Natural killer cell treated with Interleukin-12 subunit alpha and Interleukin-12 subunit beta and Interleukin-15 and Interleukin-18, amount 100 ng/mL, for 72 hours (primary cell): ENCODE data around the gene ITGB4. TPM values are rescaled to one million over a fixed set of nuclear protein-coding genes. Genes with fewer than 3 reads are reported as not detected.

Source experiments
- ATAC-seq, 2 donors: fragments of 150-1000 bp; cut with Tn5 transposase in 1 of 2; sonication (Bioruptor Pico), chemical (Tn5 transposase) in 1 of 2; 2 replicates each; pipeline ENCODE4 v1.10.0; 2021
- DNase-seq: peaks from one replicate; pipeline ENCODE4 v3.0.0; 2022; ENCODE audit warnings: low spot score
- H3K27ac Mint-ChIP-seq, 2 donors: 1 replicate in 1 of 2; 2 replicates in 1 of 2; pipeline ENCODE4 v1.8.0; 2022; ENCODE audit warnings: mixed read lengths in 2 of 2, mild to moderate bottlenecking in 1 of 2, moderate library complexity in 1 of 2
- H3K27me3 Mint-ChIP-seq, 2 donors: 1 replicate in 1 of 2; 2 replicates in 1 of 2; pipeline ENCODE4 v1.8.0; 2022; ENCODE audit warnings: mixed read lengths in 2 of 2
- H3K36me3 Mint-ChIP-seq: one replicate; pipeline ENCODE4 v1.8.0; 2022; ENCODE audit warnings: mixed read lengths
- H3K4me1 Mint-ChIP-seq, 2 donors: 1 replicate in 1 of 2; 2 replicates in 1 of 2; pipeline ENCODE4 v1.8.0; 2022; ENCODE audit warnings: low read depth in 2 of 2, mixed read lengths in 2 of 2, mild to moderate bottlenecking in 1 of 2
- H3K4me3 Mint-ChIP-seq: one replicate; pipeline ENCODE4 v1.8.0; 2022; ENCODE audit warnings: mixed read lengths
- H3K9me3 Mint-ChIP-seq: 2 replicates; pipeline ENCODE4 v1.8.0; 2022; ENCODE audit warnings: mixed read lengths
- total RNA-seq, 2 donors: library from RNA; stranded (reverse); gene quantifications; one replicate each; pipeline ENCODE4 v1.2.3, GENCODE V29; 2022

ITGB4 gene
- total RNA-seq, 2 donors from 2014 or later, result 0.90 TPM; not detected in 1

DNA sequence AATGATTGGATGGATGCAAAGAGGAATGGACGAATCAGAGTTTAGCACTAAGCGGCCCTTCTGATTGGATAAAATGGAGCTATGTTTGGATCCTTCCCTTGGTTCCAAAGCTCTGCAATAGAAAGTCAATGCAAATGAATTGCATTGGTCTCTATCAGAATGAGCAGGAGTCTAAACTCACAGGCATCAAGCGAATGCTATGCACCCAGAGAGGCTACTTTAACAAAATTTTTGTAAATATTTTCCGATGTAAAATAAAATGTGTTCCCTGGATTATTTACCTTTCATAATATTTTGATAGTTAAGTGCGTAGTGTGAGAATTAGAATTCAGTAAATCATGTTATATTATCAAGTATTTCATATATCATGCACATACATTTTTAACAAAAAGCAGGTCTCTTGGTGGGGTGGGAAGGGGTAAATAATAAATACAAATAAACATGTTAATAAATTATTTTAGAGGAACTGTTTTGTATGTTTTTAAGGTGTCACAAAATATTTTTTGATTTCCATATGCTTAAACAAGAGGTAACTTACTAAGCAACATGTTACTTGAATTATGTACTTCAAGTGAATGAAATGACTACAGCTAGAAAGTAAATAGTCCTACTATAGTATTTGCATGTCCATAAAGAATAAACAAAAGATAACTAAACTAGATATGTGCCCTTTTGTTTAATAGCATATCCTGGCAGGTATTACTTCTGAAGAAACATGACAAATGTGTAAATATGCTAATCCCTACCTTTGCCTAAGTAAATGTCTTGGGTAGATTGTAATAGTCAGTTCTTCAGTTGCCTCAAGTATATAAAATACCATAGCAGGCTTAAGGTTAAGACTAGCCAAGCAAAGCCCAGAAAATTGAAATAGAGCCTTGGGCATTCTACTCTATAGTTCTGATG is 59.0 kb downstream of the ITGB4 start:
- Mint-ChIP-seq H3K4me1 (peaks cover 53 to 59% of the 10 kb centered on the region in 2 donors), H3K27me3 (no peaks in the 10 kb centered on the region), H3K9me3 (no peaks in the 10 kb centered on the region), H3K4me3 (peak overlapping the region; percentile 94), H3K36me3 (peaks cover 31% of the 10 kb centered on the region), H3K27ac (peak overlapping the region; percentile 94 to 95)
- DNase-seq (no peak), ATAC-seq (no peak)

DNA sequence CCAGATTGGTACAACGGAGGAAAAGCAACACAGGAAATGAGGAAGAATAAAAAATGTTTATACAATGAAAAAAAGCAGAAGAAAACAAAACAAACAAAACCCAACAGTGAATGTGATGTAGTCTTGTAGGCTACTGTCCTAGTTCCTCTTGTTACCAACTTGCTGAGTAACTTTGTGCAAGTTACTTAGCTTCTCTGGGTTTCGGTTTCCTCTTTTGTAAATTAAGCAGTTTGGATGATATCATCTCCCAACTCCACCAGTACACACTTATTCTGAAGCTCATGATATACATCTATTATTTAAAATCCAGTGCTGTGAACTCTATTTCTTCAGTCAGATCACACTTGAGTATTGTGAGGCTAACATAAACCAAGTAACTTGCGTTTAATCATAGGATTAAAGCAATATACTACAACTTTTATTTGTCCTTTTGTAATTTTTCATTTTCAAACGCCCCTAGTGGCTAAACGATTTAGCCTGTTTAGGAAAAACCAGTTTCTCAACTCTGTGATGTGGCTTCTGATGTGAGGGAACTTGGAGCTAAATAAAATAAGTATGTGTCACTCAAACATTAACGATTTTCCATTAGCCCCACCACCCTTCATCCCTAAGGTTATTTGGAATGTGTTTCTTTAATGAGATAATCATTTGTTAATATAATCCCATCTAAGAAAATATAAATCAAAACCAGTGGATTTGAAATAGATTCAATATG is 62.0 kb downstream of the ITGB4 start:
- Mint-ChIP-seq H3K4me3 (peak overlapping the region; percentile 88), H3K36me3 (peaks cover 12% of the 10 kb centered on the region), H3K27ac (peak overlapping the region; percentile 94 to 98), H3K27me3 (no peaks in the 10 kb centered on the region), H3K9me3 (no peaks in the 10 kb centered on the region), H3K4me1 (peaks cover 41 to 47% of the 10 kb centered on the region in 2 donors)
- peak in 1 of 2 donors; percentile 34 for ATAC-seq
- DNase-seq, result no peak

DNA sequence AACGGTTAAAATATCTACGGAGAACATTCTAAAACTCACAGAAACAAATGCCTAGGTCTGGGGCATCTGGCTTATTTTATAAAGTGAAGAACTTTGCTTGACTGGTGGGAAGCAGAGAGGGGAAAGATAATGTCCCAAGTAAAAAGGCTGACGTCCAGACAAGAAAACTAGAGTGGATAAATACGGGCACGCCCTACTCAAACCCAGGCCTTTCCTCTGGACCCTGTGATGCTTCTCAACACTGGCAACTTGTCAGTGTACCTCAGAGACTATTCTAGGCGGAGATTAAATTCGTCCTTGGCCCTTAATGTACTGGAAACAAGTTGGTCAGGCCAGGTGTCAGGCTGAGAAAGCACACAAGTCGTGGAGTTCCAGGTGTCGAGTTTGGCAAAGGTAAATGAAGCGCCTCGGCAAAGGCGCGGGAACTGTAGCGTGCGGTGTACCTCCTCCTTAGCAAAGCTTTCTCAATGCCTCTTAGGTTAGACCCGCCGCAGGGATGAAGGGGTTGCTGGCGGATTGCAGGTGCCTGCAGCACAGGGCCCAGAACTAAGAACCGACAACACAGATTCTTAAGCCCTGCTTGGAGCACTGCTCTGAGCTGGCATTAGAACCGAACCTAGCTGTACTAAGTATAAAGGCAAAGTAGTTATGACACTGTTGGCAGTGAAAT is 62.7 kb downstream of the ITGB4 start:
- ATAC-seq (no peak), DNase-seq (no peak)
- Mint-ChIP-seq H3K9me3 (no peaks in the 10 kb centered on the region), H3K4me3 (peak overlapping the region; percentile 88), H3K27ac (peak overlapping the region; percentile 94 to 98), H3K4me1 (peaks cover 37 to 43% of the 10 kb centered on the region in 2 donors), H3K27me3 (no peaks in the 10 kb centered on the region), H3K36me3 (peaks cover 6% of the 10 kb centered on the region)

DNA sequence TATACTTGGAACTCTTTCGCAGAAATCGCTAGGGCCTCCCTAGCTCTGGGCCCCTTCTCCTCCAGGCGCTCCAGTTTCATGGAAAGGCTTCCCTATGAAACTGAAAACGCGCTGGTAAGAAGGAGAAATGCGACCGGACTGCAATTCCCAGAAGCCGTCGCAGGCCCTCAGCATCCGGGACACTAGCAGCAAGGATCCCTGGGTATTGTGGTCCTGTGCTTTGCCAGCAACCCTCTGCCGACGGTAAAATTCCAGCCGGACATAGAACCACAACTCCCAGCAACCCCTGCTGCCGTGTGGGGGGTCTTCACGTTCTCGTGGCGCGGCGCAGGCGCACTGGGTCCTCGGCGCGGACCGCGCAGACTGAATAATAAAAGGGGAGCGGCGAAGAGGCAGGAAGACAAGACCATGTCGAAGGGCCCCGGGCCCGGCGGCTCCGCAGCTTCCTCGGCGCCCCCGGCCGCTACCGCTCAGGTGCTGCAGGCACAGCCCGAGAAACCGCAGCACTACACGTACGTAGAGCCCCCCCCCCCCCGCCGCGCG is 63.3 kb downstream of the ITGB4 start, which contains the start of gene UNK:
UNK (plus strand) TSS at position 334 of the 543 bp plus-strand sequence; CDS start at position 409, 75 bp downstream.
- Mint-ChIP-seq H3K4me3 (peak within 1 kb of the TSS; percentile 88), H3K27ac (peak within 1 kb of the TSS; percentile 94 to 98), H3K4me1 (peaks cover 36 to 41% of the 10 kb centered on the region in 2 donors), H3K9me3 (no peaks in the 10 kb centered on the region), H3K36me3 (peaks cover 4% of the 10 kb centered on the region), H3K27me3 (no peaks in the 10 kb centered on the region)
- DNase-seq, result peak; percentile 98
- peak; percentile 87 to 89 for ATAC-seq

DNA sequence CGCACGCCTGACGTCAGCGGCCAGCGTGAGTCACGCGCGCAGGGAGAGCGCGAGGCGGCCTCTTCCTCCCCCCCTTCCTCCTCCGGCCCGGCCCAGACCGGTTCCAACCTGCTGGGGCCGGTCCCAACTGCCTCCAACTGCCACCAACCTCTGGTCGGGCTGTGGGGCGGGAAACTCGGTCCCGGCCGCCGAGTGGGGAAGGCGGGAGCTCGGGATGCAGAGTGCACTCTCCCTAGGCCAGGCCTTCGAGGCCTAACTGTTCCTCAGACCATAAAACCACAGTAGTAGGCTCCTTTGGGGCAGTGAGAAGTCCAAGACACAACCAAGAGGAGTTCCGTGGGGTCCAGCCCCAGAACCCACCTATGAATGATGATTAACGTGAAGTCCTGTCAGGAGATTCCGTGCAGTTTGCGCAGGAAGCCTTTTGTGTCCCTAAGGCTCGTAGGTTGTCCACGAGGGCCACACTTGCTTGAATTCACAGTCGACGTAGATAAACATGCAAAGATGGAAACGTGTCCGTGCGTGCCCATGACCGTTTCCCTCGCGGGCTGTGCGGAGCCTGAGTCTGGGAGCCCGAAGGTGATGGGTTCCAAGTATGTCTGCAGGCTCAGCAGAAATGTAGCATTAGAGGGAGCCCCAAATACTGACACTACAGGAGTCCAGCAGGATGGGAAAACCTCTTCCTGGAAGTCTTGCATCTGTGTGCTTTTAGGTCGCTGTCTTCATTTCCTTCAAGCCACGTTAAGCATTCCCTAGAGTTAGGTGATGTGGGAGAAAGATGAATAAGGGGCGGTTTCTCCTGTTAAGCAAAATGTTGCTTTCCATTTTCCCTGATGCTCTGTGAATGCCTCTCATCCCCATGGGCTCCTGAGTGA is 64.0 kb downstream of the ITGB4 start:
- Mint-ChIP-seq H3K9me3 (no peaks in the 10 kb centered on the region), H3K27ac (peak overlapping the region; percentile 94 to 98), H3K4me1 (peaks cover 31 to 35% of the 10 kb centered on the region in 2 donors), H3K27me3 (no peaks in the 10 kb centered on the region), H3K4me3 (peak overlapping the region; percentile 88), H3K36me3 (no peaks in the 10 kb centered on the region)
- ATAC-seq (peak; percentile 89), DNase-seq (peak; percentile 94)

DNA sequence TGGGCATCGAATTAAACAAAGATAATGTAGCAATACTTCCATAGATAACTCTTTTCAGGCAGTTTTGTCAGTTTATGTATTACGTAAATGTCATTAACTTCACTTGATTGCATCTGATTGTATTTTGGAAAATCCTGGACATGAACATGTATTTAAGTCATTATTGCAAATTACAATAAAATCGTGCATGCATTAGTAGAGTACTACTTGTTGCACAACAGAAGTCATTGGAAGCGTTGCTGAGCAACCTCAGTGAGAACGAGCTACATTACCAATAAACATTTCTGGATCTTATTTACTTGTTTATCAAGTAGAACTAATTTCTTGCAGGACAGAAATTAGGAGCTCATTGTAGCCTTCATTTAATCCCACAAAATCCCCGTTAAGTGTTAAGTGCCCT is 70.0 kb downstream of the ITGB4 start:
- ATAC-seq, result no peak
- no peaks in the 10 kb centered on the region for H3K9me3 Mint-ChIP-seq
- no peaks in the 10 kb centered on the region for H3K36me3 Mint-ChIP-seq
- H3K4me3 Mint-ChIP-seq, result no peak overlapping the region
- peaks cover 20 to 22% of the 10 kb centered on the region in 2 donors for H3K4me1 Mint-ChIP-seq
- no peak overlapping the region for H3K27ac Mint-ChIP-seq
- DNase-seq, result no peak
- no peaks in the 10 kb centered on the region for H3K27me3 Mint-ChIP-seq

DNA sequence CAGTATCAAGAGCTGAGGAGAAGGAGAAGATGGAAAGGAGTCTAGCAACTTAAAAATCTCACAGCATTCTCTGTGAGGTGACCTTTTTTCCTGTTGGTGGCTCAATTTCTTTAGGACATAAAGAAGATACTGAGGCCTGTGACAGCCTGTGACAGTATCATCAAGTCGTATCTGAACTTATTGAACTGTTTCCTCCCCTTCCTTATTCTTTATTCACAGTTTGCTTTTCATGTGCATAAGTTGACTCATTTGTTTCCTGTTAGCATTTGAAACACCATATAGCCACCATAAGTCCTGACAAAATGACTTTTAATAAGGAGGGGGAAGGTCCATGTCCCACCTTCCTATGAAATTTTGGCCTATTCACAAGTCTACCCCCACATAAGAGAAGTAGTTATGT is 72.2 kb downstream of the ITGB4 start:
- DNase-seq (no peak), ATAC-seq (peak in 1 of 2 donors; percentile 54)
- Mint-ChIP-seq H3K4me3 (peak overlapping the region; percentile 21), H3K27ac (peak overlapping the region; percentile 73 to 82), H3K9me3 (no peaks in the 10 kb centered on the region), H3K36me3 (no peaks in the 10 kb centered on the region), H3K4me1 (peaks cover 15 to 16% of the 10 kb centered on the region in 2 donors), H3K27me3 (no peaks in the 10 kb centered on the region)

DNA sequence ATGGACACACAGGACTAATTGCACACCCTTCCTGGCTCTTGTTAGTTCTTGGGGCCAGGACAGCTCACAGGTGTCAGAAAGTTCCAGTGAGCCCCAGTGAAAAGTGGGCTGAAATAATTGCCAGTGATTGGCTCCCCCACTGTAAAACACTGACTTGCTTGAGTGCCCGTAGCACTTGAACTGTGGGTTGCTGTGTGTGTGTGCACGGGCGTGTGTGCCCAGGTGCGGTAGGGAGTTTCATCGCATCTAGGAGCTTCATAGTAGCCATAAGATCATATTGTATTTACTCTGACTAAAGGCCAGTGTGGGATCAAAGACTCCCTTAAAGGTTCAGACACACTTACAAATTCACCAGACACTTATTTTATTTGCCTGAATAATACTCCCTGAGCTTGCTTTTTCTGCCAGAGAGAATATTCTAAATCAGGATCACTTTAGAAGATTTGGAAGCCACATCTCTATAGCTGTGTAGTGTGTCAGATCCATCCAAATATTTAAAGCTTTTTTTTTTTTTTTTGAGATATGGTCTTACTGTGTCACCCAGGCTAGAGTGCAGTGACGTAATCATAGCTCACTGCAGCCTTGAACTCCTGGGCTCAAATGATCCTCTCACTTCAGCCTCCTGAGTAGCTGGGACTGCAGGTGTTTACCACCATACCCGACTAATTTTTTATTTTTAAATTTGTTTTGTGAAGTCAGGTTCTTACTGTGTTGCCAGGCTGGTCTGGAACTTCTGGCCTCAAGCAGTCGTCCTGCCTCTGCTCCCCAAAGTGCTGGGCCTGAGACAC is 74.8 kb downstream of the ITGB4 start:
- Mint-ChIP-seq H3K36me3 (no peaks in the 10 kb centered on the region), H3K27ac (no peak overlapping the region), H3K9me3 (no peaks in the 10 kb centered on the region), H3K27me3 (no peaks in the 10 kb centered on the region), H3K4me1 (peaks cover 13 to 16% of the 10 kb centered on the region in 2 donors), H3K4me3 (no peak overlapping the region)
- DNase-seq, result no peak
- ATAC-seq, result no peak

DNA sequence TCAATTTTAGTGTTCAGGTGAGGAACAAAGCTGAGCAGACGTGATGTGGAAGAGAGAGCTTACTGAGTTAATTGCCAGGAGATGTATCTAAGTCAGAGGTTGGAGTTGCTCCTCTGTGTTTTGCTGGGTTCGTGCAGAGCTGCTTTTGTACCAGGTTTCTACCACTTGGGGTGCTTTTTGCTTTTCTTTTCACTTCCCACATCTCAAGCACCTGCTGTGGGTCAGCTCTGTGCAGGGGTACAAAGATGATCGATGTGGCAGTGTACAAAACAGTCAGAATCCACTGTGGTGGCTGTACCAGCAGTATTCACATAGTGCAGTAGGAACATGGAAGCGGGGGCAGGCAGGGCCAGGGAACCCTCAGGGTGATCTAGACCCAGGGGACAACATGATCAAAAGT is 78.1 kb downstream of the ITGB4 start:
- no peak for DNase-seq
- ATAC-seq, result no peak
- no peak overlapping the region for H3K27ac Mint-ChIP-seq
- no peaks in the 10 kb centered on the region for H3K27me3 Mint-ChIP-seq
- no peaks in the 10 kb centered on the region for H3K9me3 Mint-ChIP-seq
- peaks cover 0 to 2% of the 10 kb centered on the region in 2 donors for H3K4me1 Mint-ChIP-seq
- no peaks in the 10 kb centered on the region for H3K36me3 Mint-ChIP-seq
- no peak overlapping the region for H3K4me3 Mint-ChIP-seq

DNA sequence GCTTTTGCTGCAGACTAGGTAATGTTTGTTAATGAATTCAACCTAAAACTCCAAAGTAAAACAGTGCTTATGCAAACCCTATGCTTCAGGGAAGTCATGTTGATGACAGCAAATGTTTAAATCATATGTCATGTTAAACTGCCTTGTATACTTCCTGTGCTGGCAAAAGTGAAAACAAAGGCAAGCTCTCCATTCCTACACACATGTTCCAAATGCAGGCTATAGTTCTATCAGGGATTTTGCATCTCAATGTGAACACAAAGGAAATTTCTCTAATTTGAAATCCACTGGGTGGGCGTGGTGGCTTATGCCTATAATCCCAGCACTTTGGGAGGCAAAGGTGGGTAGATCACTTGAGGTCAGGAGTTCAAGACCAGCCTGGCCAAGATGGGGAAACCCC is 82.6 kb downstream of the ITGB4 start:
- no peaks in the 10 kb centered on the region for H3K9me3 Mint-ChIP-seq
- H3K27me3 Mint-ChIP-seq, result no peaks in the 10 kb centered on the region
- ATAC-seq, result no peak
- H3K4me3 Mint-ChIP-seq, result no peak overlapping the region
- no peaks in the 10 kb centered on the region for H3K36me3 Mint-ChIP-seq
- DNase-seq, result no peak
- peaks cover 0 to 3% of the 10 kb centered on the region in 2 donors for H3K4me1 Mint-ChIP-seq
- no peak overlapping the region for H3K27ac Mint-ChIP-seq

DNA sequence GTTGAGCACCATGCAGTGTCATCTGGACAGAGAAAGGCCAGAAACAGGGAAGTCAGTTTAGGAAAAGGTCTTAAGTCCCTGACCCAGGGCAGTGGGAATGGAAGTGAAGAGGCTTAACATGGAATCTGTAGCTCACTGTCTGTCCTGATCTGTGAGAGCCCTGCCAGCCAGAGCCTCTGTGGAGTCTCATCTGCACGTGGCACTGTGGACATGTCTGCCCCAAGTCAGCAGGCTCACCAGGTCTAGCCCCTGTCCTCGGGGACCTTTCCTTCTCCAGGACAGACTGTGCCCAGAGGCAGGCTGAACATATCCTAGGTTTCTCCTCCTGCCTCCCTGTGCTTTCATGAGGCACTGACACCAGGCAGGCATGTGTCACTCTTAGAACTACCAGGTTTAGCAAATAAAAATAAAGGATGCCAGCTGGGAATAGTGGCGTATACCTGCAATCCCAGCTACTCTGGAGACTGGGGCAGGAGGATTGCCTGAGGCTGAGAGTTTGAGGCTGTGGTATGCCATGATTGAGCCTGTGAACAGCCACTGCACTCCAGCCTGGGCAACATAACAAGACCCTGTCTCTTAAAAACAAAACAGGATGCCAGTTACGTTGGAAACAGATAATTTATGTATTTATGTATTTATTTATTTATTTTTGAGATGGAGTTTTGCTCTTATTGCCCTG is 85.7 kb downstream of the ITGB4 start:
- no peaks in the 10 kb centered on the region for H3K9me3 Mint-ChIP-seq
- H3K4me1 Mint-ChIP-seq, result peaks cover 0 to 3% of the 10 kb centered on the region in 2 donors
- no peak for ATAC-seq
- no peak for DNase-seq
- H3K4me3 Mint-ChIP-seq, result no peak overlapping the region
- H3K27ac Mint-ChIP-seq, result no peak overlapping the region
- H3K27me3 Mint-ChIP-seq, result no peaks in the 10 kb centered on the region
- H3K36me3 Mint-ChIP-seq, result no peaks in the 10 kb centered on the region
